HG02870 (cell line): ENCODE measurements around the gene CASK.

Source experiments
- ATAC-seq: cut with Tn5 transposase; IDR thresholded peaks from one replicate; pipeline ENCODE4 v1.9.1; 2021; ENCODE audit warnings: mild to moderate bottlenecking, moderate library complexity; ENCODE audit not compliant: unreplicated experiment

The CASK gene

GRCh38 chrX:41923211-41923977 is at the start of gene CASK:
CASK (minus strand) TSS chrX:41923554; CDS start chrX:41922988, 566 bp downstream.
- peak; percentile 75 for ATAC-seq

- no peak for ATAC-seq
Observed at GRCh38 chrX:41971346-41971745, 48.0 kb upstream of the CASK start.

GRCh38 chrX:41970419-41970818 is 47.1 kb upstream of the CASK start:
- no peak for ATAC-seq

DNA sequence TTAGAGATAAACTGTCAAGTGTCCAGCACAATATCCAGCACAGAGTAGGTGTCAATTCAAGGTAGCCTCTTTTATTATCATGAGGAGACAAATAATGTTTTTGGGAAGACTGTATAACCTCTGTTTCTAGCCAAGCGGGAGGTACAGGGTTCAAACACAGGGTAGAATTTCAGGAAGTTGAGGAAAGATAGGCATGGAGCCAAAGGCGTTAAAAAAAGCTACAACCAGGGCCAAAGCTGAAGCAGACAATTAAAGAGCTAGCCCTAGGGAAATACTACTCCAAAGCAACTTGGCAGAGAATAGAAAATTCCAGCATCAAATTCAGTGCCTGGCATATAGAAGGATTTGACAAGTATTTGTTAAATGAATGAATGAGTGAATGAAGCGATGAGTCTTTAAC is 40.0 kb upstream of the CASK start:
- no peak for ATAC-seq

DNA sequence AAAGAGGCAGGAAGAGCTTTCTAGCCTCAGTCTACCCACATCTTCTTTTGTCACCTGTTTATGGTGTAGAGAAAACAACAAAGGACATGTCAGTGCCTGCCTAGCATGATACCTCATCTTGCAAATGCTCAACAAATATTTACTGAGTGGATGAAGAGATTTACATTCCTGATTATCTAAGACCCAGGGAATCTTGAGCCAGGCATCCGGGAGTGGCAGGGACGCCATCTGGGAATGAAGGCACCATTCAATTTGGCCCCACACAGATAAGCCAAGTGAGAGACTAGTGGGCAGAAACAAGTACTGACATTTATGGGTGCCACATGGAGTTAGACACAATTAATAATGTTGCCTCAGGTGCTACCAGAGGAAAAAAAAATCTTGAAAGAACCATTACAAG is 36.8 kb upstream of the CASK start:
- no peak for ATAC-seq

DNA sequence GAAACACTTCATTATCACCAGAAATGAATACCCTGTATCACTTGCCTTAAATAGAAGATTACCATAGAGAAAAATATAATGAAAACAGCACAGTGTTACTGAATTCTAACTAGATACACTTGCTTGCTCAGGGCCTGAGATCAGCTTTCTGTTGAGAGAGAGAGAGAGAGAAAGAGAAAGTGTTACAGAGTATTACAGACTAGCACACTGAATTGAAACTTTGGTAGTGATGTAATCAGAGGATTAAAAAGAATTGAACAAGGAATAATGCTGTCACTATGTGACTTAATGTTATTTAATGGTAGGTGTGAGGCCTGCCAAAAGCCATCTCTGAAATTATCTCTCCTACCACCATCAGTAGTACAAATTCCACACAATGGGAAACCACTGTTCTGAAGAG is 35.5 kb upstream of the CASK start:
- no peak for ATAC-seq

DNA sequence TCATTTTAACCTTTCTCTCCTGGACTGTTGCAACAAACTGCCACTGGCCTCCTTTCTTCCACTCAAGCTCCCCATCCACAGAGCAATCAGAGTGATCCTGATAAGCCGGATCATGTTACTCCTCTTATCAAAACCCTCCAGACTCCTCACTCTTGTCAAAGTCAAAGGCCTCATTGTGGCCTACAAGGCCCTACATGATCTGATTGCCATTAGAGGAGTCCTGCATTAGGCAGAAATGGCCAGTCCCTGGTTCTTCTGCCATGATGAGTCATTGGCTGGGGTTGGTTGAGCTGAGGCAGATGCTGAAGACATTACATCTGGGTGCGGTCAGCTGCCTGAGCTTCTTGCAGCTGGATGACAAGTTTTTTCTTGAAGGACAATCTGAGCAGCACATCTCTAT is 32.7 kb upstream of the CASK start:
- no peak for ATAC-seq

- no peak for ATAC-seq
Observed at GRCh38 chrX:41952102-41952501, 28.7 kb upstream of the CASK start.

DNA sequence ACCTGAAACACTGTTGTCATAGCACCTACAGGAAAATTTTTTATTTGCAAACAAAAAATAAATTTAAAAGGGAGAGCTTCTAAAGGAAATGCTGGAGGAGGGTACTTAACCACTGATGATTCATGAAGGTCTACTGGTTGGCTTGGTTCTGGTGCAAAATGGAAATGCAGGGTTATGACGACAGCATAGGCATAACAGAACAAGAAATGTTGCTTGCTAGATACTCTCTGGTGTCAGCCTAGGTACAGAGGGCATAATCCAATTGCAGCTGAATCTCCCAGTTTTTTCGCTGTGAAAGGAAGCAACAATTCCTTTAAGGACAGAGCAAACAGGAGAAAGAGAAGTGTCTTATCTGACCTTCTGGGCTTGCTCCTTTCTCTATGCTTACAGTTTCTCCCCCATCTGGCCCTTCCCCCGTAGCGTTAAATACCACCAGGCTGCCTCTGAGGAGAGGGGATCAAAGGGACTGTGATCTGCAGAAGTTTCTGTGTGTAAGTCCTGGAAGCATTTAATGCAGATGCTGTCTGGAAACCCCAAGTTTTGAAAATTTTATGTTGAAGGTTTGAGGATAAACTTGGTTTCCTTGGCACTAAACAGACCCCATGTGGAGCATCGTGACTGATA is 23.7 kb upstream of the CASK start:
- ATAC-seq: no peak

- no peak for ATAC-seq
Observed at GRCh38 chrX:41946235-41946634, 22.9 kb upstream of the CASK start.

DNA sequence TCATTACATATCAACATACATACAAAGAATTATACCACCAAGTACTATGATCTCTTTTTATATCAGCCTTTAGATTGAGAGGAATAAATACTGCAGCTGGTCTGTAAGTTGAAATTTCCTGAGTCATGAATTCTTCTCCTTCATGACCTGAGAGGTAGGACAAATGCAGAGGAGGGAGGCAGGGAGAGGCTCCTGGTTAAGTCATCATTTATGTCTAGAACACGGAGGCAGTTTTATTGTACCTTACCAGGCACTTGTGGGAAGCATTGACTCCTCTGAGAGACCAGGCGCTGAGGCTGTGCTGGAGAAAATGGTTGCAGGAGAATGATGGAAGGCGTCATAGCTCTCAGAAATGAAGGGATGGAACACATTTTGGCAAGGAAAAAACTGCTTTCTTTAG is 12.5 kb upstream of the CASK start:
- no peak for ATAC-seq

- ATAC-seq: no peak
Observed at GRCh38 chrX:41933546-41933945, 10.2 kb upstream of the CASK start.

DNA sequence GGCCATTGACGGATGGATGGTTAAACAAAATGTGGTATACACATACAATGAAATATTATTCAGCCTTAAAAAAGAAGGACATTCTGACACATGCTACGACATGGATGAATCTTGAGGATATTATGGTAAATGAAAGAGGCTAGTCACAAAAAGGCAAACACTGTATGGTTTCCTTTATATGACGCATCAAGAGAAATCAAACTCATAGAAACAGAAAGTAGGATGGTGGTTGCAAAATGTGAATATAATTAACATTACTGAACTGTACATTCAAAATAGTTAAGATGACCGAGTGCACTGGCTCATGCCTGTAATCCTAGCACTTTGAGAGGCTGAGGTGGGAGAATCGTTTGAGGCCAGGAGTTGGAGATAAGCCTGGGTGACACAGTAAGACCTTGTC is 9.5 kb upstream of the CASK start:
- no peak for ATAC-seq

- no peak for ATAC-seq
Observed at GRCh38 chrX:41931591-41931990, 8.2 kb upstream of the CASK start.

GRCh38 chrX:41923978-41924683 is 777 bp upstream of the CASK start:
- ATAC-seq: no peak

GRCh38 chrX:41922431-41923151 is 763 bp downstream of the CASK start:
- ATAC-seq: no peak

- ATAC-seq: peak; percentile 31
Observed at GRCh38 chrX:41921492-41922430, 1.6 kb downstream of the CASK start.

DNA sequence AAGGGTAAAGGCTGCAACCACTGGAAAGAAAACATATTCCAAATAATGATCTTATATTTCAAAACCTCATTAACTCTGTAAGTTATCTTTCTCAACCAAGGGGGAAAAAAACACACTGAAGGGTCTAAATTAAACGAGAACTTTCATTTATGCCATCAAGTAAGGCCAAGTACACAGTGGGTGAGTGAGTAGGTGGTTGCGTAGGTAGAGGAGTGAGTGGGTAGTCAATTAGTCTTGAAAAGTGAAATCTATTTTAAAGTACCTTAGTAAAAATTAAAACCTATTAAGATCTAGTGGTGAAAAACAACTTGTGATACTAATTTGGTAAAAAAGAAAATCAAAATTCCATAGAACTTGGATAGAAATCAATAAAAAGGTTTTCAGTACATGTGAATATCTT is 3.5 kb downstream of the CASK start:
- ATAC-seq: no peak

DNA sequence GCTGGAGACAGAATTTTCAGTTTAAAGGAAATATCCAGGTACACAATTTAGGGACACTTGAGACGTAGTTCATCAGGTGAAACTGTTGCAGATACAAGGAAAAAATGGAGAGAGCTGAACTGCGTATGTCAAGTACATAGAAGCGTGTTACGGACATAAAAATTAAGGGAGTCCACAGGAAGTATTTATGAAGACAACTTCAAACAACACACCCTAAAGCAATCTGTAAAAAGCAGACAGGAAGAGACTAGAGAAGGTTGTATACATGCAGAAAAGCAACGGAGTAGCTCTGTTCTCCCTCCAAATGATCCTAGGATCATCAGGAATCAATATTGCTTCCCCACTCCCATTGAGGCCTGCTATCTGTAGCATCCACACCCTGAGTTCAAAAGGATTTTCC is 5.8 kb downstream of the CASK start:
- ATAC-seq: no peak

DNA sequence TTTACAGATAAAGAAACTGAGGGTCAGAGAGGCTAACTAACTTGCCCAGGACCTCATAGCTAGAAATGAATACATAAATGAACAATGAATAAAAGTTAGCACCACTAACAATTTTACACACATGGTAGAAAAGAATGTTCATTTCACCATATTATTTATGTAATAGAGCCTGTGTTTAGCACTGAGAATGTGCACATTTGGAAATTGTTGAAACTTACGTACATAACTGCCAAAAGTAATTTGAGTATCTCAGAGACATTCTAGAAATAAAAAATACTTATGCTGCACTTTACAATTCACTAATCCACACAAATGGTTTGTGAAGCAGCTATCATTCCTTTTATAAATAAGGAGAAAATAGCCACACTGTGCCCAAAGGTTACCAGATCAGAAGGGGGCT is 9.9 kb downstream of the CASK start:
- ATAC-seq: no peak
